GM10266 (cell line): Measurements from ENCODE around the gene C18orf54.
"Not testable (repeated sequence)": the region's sequence is repeated elsewhere in the genome, so short reads cannot be mapped to it uniquely, and the experiment has no call there.

Experiments
- DNase-seq: peaks from one replicate; pipeline ENCODE4 v3.0.0; 2012; ENCODE audit errors: extremely low spot score
- CTCF ChIP-seq: IDR thresholded peaks from 2 replicates; pipeline ENCODE4 v1.5.1; 2012; ENCODE audit warnings: mild to moderate bottlenecking, low read depth; ENCODE audit not compliant: control insufficient read depth, insufficient read depth; ENCODE audit errors: missing control alignments

C18orf54 gene

GRCh38 chr18:54357660-54358494 is at the start of gene C18orf54, which contains the start of gene STARD6:
Gene C18orf54 (plus strand): TSS chr18:54357906. CDS start chr18:54360573, 2,667 bp downstream.
Gene STARD6 (minus strand): TSS chr18:54357858. CDS start chr18:54354573, 3,285 bp downstream.
- TF ChIP-seq CTCF, result peak; percentile 63
- DNase-seq, result peak; percentile 94

GRCh38 chr18:54309564-54309963 is 48.1 kb upstream of the C18orf54 start:
- DNase-seq, result not testable (repeated sequence)

GRCh38 chr18:54316071-54316820 is 41.5 kb upstream of the C18orf54 start:
- DNase-seq, result no peak
- no peak for TF ChIP-seq CTCF

- no peak for TF ChIP-seq CTCF
- no peak for DNase-seq
Measured at GRCh38 chr18:54323561-54323960, 34.1 kb upstream of the C18orf54 start.

GRCh38 chr18:54323970-54324369 is 33.7 kb upstream of the C18orf54 start:
- no peak for TF ChIP-seq CTCF

GRCh38 chr18:54327818-54328217 is 29.9 kb upstream of the C18orf54 start:
- DNase-seq, result no peak
- TF ChIP-seq CTCF, result no peak

More at GRCh38 chr18:54323970-54324369, 33.7 kb upstream of the C18orf54 start:
- no peak for DNase-seq

- TF ChIP-seq CTCF, result no peak
- no peak for DNase-seq
Measured at GRCh38 chr18:54329787-54330186, 27.9 kb upstream of the C18orf54 start.
